ENCODE measurements around the gene AQP10. TPM values are rescaled to one million over a fixed set of nuclear protein-coding genes. Genes with fewer than 3 reads are reported as not detected.

The AQP10 gene
- total and polyA plus RNA-seq, 12 donors, result 0.12 to 1.5 (median 0.42) TPM; not detected in 4

DNA sequence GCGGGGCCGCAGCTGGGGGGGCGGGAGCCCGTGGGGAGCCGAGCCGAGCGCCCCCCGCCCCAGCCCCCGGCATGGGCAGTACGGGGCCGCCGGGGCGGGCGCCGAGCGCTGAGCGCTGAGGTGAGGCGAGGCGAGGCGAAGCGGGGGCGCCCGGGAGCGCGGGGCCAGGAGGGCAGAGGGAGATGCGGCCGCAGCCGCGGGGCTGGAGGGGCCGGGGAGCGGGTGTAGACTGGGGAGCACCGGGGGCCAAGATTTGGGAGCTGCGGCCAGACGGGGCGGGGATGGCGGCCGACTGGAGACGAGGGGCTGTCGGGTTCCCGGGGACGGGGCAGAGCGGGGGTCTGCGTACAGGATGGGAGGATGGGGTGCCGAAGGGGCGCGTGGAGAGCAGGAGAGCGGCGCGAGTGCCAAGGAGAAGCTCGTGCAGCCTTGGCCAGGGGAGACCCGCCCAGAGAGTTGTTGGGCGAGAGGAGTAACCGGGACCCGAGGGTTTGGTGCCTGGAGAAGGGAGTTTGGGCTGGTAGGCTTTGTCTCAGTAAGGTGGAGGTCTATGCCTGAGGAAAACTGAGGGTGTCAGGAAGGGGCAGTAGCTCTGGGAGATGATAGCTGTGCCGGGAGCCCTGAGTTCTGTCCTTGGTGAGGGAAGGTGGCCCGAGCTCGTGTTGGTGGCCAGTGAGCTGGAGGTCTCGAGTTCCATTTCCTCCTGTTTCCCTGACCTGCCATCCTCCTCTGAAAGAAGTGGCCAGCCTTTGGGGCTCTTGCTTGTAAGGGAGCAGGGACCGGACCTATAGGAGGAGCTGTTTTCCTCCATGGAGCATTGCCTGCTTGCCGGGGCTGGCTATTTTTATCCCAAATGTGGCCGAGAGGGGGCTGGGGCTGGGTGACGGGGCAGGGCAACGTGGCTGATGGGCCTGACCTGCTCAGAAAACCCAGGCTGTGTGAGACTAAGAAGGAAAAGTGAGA is 5.0 kb downstream of the AQP10 start:
- Histone ChIP-seq H3K27ac (peak overlapping the region; percentile 53 to 94 (median 92)), H3K9me3 (no peaks in the 10 kb centered on the region), H3K36me3 (peaks cover 0 to 12% (median 0%) of the 10 kb centered on the region in 9 donors), H3K4me3 (peak overlapping the region; percentile 69 to 89 (median 78)), H3K27me3 (peaks cover 0 to 33% (median 0%) of the 10 kb centered on the region in 7 donors), H3K4me1 (peaks cover 19 to 61% (median 44%) of the 10 kb centered on the region in 9 donors)
- 1% methylated on average over 55 to 63 of the region's 63 CpGs for WGBS, 2 donors
- intact Hi-C loops (cut with DNase I), result loop anchor here in 3 of 10 donors (5.0 to 10.0 kb wide), 3 partner anchors 54 to 229 kb away; partner anchors contain the start of genes HAX1 (in 2 of the 3) and UBE2Q1 (in 1 of the 3)
- peak; percentile 42 to 71 (median 61) for ATAC-seq
- TF ChIP-seq, protein P1, sequence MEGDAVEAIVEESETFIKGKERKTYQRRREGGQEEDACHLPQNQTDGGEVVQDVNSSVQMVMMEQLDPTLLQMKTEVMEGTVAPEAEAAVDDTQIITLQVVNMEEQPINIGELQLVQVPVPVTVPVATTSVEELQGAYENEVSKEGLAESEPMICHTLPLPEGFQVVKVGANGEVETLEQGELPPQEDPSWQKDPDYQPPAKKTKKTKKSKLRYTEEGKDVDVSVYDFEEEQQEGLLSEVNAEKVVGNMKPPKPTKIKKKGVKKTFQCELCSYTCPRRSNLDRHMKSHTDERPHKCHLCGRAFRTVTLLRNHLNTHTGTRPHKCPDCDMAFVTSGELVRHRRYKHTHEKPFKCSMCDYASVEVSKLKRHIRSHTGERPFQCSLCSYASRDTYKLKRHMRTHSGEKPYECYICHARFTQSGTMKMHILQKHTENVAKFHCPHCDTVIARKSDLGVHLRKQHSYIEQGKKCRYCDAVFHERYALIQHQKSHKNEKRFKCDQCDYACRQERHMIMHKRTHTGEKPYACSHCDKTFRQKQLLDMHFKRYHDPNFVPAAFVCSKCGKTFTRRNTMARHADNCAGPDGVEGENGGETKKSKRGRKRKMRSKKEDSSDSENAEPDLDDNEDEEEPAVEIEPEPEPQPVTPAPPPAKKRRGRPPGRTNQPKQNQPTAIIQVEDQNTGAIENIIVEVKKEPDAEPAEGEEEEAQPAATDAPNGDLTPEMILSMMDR (IDR thresholded peaks at IDR 0.05), result peak in 8 of 9 donors; percentile 37 to 75 (median 61)
- peak; percentile 57 to 85 for DNase-seq

DNA sequence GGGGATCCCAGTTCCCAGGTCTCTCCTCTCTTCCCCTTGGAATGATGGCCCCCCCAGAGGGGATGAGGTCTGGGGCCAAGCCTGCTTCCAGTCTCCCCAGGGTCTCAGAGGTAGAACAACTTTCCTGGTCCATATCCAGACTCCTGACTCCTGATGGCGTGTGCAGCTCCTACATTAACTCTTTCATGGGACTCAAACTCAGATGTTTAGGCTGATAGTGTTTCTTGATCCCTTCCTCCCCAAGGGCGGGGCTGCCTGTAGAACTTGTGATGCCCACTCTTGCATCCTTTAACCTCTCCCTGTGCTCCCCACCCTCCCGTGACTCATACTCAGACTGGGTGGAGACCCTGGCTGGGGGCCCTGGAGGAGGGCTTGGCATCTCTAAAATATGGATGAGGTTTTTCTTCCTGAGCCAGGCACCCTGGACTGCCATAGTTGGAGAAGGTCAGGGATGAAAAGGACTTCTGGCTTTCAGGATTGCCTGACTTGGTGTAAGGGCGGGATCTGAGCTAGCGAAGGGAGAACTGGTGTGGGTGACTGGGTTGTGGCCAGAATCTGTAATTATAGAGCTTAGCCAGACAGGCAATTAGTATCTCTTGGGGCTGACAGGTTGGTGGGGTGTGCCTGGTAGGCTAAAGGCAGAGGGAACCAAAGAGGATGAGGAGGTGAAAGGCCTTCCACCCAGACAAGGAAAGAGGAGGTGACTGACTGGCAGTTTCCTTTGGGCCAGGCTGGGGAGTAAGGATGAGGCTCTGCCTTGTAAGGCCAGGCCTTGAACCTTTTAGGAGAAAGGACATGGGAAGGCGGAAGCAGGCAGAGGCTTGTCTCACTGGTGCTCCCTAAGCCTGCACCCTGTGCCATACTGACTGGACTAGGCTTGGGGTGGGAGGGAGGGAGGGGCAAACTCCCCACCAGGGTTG is 5.9 kb downstream of the AQP10 start:
- intact Hi-C loops (cut with DNase I), result loop anchor here in 3 of 10 donors (5.0 to 10.0 kb wide), 3 partner anchors 55 to 228 kb away; partner anchors contain the start of genes HAX1 (in 2 of the 3) and UBE2Q1 (in 1 of the 3)
- H3K27me3 ChIP-seq, result peaks cover 0 to 33% (median 0%) of the 10 kb centered on the region in 7 donors
- H3K9me3 ChIP-seq, result no peaks in the 10 kb centered on the region
- TF ChIP-seq, protein P1 (IDR thresholded peaks at IDR 0.05), result peak in 3 of 9 donors; percentile 4 to 22 (median 15)
- H3K4me1 ChIP-seq, result peaks cover 19 to 58% (median 42%) of the 10 kb centered on the region in 9 donors
- WGBS, 2 donors, result 57 to 60% methylated on average over 6 of the region's 6 CpGs
- peak overlapping the region; percentile 53 to 94 (median 92) for H3K27ac ChIP-seq
- H3K36me3 ChIP-seq, result peaks cover 0 to 22% (median 6%) of the 10 kb centered on the region in 9 donors
- peak; percentile 41 to 47 for DNase-seq
- peak overlapping the region; percentile 69 to 89 (median 78) for H3K4me3 ChIP-seq
- peak in 6 of 8 donors; percentile 5 to 55 (median 20) for ATAC-seq

DNA sequence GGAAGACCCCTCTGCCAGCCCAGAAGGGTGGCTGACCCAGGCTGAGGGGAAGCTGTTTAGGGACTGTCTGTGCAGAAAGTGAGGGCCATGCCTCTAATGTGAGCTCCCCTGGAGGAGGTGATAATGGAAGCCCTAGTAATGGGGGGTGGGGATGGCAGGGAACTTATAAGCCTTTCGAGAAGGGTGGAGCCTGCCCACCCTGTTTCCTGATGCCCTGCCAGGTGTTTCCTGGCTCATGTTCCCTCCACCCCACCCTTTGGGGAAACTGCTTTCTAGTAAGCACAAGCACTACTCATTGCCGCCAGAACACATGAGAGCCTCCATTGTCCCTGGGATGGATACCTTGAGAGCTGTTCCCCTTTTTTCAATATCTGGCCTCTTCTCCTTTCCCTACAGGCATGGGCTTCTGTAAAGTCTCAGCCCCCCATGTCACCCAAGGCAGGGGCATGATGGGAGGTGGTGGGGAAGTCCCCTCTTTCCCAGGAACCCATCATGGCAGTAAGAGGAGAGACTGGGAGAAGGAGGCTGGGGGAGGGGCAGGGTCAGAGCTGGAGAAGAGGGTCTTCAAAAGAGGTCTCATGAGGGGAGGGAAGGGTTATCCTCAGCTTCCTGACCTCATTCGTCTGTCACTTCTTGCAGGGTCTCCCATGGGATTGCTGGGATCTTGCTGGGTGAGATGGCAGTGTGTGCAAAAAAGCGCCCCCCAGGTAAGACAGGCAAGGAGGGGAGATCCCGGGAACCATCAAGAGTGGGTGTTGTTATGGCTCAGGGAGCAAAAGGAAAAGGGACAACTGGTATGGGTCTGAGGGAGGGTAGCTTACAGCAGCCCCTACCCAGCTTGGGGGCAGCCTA is 6.8 kb downstream of the AQP10 start:
- H3K27me3 ChIP-seq, result peaks cover 0 to 33% (median 0%) of the 10 kb centered on the region in 7 donors
- TF ChIP-seq, protein P1 (IDR thresholded peaks at IDR 0.05), result no peak
- H3K4me3 ChIP-seq, result peak overlapping the region in 9 of 10 donors; percentile 30 to 56 (median 50)
- intact Hi-C loops (cut with DNase I), result loop anchor here in 3 of 10 donors (5.0 to 10.0 kb wide), 3 partner anchors 55 to 227 kb away; partner anchors contain the start of genes HAX1 (in 2 of the 3) and UBE2Q1 (in 1 of the 3)
- DNase-seq (no peak), ATAC-seq (peak in 1 of 8 donors; percentile 0)
- 40 to 45% methylated on average over 5 of the region's 5 CpGs for WGBS, 2 donors
- no peaks in the 10 kb centered on the region for H3K9me3 ChIP-seq
- peaks cover 0 to 31% (median 6%) of the 10 kb centered on the region in 9 donors for H3K36me3 ChIP-seq
- H3K27ac ChIP-seq, result peak overlapping the region in 8 of 10 donors; percentile 89 to 94 (median 92)
- peaks cover 19 to 58% (median 42%) of the 10 kb centered on the region in 9 donors for H3K4me1 ChIP-seq
